GM19025 (cell line): ENCODE measurements around the gene WDR88.
"Not testable (repeated sequence)": the region's sequence is repeated elsewhere in the genome, so short reads cannot be mapped to it uniquely, and the experiment has no call there.

ENCODE experiments used
- ATAC-seq: cut with Tn5 transposase; IDR thresholded peaks from one replicate; pipeline ENCODE4 v1.9.1; 2021; ENCODE audit warnings: mild to moderate bottlenecking, low read depth, moderate library complexity; ENCODE audit not compliant: unreplicated experiment

The WDR88 gene

DNA sequence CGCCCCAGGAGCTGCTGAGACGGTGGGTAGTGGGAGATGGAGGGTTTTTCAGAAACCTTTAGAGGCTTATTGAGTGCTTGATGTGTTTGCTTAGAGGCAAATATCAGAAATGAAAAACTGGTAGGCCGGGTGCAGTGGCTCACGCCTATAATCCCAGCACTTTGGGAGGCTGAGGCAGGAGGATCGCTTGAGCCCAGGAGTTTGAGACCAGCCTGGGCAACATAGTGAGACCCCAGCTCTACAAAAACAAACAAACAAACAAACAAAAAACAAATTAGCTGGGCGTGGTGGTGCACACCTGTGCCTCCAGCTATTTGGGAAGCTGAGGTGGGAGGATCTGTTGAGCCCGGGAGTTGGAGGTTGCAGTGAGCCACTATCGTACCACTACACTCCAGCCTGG, 5.2 kb upstream of the WDR88 start:
- ATAC-seq, result not testable (repeated sequence)

DNA sequence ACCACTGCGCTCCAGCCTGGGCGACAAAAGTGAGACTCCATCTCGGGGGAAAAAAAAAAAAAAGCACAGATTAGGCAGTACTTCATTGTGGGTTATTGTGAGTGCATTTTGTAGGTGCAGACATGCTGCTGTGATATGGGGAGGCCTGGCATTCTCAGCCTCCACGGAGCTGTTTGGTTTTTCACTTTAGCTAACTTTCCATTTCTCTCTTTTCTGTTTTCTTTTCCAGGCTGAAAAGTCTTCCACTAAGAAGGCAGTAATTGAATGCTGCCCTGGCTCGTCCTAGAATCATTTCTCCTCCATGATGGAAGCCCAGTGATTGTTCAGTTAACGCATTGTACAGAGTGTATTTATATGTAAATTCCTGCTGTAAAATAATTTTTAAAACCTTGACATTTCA, 2.0 kb upstream of the WDR88 start:
- no peak for ATAC-seq

DNA sequence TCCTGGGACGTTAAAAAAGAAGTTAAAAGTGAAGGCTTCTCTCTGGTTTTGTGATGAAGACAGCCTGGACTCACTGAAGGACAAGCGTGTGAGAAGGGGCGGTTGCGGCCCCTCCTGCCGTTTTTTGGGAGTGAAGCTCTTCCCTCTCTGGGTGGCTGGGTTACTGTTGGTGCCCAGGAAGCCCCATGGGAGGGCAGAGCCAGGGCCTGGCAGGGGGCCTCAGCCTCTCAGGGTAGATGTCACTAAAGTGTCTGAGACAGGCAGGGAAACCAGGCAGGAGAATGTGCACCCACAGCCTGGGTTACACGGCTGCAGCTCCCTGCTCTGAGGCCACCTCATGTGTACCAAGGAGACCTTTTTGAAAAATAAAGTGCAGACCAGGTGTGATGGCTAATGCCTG, 1.5 kb upstream of the WDR88 start:
- no peak for ATAC-seq

DNA sequence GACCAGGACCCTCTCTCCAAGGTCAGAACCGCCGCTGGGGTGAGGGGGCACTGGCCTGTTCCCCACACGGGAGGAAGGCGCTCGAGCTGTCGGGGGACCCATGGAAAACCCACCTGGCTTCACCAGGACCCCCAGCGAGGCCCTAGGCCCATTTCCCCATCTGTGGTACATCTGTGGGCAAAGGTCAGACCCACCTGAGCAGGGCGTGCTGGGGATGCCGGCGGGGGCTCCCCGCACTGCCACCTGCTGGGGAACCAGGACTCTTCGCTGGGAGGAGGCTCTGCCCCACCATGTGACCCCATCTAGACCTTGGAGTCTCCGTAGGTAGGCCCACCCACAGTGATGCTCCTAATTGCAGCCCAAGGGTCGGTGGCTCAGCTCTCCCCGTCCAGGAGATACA, 511 bp downstream of the WDR88 start:
- ATAC-seq, result no peak

DNA sequence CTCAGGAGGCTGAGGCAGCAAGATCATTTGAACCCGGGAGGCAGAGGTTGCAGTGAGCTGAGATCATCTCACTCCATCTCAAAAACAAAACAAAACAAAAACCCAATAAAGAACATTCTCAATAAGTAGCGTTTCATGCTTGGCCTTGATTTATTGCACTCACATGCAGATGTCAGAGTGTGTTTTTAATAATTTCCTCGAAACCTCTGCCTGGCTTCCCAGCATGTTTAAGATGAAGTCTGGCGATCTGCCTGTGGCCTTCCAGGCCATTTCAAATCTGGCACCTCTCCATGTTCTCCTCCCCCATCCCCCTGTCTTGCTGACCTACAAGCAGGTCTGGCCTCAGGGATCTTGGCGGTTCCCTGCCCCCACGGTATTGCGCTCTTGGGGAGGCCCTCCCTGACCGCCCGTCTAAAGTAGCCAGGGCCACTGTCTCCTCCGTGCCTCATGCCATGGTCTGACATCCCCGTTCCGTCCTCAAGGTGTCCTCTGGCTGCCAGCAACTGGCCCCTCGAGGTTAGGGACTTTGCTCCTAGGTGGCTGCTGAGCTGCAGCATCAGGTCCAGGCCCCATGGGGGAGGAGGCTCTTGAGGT, 1.6 kb downstream of the WDR88 start:
- no peak for ATAC-seq

DNA sequence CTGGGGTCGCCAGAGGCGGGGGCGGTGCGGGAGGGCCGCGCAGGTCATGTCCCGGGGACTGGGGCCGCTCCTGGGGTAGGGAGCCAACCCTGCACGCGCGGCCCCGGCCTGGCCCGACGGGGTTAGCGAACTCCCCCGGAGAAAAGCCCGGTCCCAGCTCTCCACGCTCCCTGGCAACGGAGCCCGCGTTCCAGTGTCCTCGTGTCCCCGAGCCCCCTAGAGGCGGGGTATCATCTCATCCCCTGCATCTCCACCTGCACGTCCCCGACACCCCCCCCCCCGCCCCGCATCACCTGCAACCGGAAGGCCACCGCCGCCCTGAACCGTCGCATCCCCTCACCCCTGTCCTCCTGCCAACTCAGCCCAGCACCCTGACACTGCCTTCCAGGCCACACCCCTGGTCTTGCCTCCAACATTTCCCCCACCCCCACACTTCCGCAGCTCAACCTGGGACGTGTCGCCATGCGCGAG, 2.7 kb downstream of the WDR88 start:
- no peak for ATAC-seq

DNA sequence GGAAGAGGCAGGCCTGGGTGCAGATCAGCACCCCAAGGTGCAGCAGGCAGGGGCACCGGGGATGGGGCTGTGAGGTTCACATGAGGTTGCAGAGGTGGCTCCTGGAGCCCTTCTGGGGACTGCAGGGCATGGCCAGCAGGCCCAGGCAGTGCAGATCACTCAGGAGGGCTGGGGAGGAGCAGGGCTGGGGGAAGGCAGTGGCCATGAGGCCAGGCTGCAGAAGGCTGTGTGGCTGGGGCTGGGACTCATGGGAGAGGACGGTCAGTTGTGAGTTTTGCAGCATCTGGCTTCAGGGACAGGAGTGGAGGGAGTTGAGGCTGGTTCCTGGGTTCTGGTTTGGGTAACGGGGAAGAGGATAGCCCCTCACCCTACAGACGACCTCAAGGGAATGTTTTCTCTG, 7.3 kb downstream of the WDR88 start:
- ATAC-seq, result no peak

DNA sequence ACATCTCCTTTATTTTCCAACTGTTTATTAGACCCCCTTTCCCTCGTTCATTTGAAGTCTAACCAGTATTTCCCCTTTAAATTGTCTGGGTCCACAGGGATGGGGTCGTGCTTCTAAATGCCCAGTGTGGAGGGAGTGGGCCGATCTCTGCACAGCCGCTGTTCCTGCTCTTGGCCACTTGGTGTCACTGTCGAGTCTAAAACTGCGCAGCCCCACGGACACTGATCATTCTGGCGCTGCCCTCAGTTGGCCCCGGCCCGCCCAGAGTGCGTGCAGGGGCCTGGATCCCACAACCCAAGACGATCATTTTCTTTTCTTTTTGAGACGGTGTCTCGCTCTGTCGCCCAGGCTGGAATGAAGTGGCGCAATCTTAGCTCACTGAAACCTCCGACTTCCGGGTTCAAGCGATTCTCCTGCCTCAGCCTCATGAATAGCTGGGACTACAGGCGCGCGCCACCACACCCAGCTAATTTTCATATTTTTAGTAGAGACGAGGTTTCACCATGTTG, 12.0 kb downstream of the WDR88 start:
- ATAC-seq, result no peak

GRCh38 chr19:33146209-33146608, 14.3 kb downstream of the WDR88 start:
- ATAC-seq, result no peak

DNA sequence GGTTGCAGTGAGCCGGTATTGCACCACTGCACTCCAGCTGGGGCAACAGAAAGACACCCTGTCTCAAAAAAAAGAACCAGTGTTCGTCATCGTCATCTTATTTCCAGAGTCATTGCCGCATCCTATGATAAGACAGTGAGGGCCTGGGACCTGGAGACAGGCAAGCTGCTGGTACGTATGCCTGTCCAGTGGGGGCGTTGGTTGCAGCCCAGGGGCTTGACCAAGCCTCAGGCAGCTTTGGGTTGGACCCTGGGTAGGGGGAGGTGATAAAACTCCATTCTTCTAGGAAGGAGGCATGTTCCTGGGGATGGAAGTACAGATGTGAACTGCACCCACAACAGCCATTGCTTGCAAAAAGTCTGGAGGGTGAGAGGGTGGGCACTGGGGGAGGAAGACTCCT, 15.6 kb downstream of the WDR88 start:
- no peak for ATAC-seq

DNA sequence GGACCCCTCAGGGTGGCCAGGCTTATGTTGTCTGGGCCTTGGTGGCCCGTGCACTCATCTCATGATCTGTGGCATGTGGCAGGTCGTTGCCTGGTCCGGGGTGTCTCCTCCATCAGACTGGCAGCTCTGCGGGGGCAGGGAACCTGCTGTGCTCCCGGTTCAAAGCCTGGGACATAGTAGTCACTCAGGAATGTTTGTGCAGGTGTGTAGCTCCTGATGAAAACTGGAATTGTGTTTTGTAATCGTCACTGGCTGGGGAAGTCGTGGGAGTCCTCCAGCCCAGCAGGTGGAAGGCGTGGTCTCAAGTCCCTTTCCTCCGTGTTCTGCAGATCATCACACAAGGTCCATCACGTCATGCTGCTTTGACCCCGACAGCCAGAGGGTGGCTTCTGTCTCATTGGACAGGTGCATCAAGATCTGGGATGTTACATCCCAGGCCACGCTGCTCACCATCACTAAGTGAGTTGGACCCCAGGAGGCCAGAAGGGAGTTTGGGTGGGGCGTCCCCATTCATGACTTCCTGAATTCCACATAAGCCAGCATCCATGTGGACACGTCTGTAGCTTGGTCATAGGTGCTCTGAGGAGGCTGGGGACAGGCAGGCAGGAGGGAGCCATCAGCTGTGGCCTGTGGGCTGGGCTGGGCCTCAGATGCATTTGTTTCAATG, 19.1 kb downstream of the WDR88 start:
- ATAC-seq, result no peak

DNA sequence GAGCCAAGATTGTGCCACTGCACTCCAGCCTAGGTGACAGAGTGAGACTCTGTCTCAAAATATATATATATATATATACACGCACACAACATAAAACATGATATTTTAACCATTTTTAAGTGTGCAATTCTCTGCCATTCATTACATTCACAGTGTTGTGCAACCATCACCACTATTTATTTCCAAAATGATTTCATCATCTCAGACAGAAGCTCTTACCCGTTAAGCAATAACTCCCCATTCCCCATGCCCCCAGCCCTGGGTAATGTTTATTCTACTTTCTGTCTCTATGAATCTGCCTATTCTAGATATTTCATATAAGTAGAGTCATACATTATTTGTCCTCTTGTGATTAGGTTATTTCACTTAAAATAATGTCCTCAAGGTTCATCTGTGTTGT, 20.3 kb downstream of the WDR88 start:
- ATAC-seq, result no peak

- not testable (repeated sequence) for ATAC-seq
Observed at GRCh38 chr19:33152625-33153024, 20.7 kb downstream of the WDR88 start.

- ATAC-seq, result not testable (repeated sequence)
Observed at GRCh38 chr19:33154313-33154712, 22.4 kb downstream of the WDR88 start.

GRCh38 chr19:33156334-33156733, 24.4 kb downstream of the WDR88 start:
- ATAC-seq, result no peak

DNA sequence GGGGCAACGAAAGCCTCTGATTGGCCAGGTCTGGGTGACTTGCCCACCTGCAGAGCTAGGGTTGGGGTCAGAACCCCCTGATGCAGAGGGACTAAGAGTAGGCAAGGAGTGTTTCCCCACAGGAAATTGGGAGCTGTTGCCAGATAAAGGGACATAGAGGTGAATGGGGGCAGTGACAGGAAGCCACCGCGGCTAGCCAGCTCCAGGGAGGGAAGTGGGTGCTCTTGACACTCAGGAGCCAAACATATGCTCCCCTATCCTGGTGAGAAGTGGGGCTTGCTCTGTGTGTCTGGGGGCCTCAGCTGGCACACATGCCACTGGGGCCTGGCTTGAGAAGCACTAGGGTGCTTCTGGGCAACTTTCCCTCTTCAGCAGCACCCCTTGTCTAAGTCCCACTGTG, 26.0 kb downstream of the WDR88 start:
- ATAC-seq, result no peak

GRCh38 chr19:33158365-33158764, 26.5 kb downstream of the WDR88 start:
- no peak for ATAC-seq

GRCh38 chr19:33159149-33159548, 27.2 kb downstream of the WDR88 start:
- ATAC-seq, result no peak

DNA sequence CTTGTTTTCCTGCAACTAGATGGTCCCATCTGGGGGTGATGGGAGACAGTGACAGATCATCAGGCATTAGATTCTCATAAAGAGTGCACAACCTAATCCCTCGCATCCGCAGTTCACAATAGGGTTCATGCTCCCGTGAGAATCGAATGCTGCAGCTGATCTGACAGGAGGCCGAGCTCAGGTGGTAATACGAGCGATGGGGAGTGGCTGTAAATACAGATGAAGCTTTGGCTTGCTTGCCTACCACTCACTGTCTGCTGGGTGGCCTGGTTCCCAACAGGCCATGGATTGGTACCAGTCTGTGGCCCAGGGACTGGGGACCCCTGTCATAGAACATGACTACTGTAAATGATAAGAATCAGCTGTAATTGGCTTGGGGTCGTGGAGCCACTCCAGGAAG, 28.0 kb downstream of the WDR88 start:
- ATAC-seq, result no peak

- ATAC-seq, result no peak
Observed at GRCh38 chr19:33161201-33161600, 29.3 kb downstream of the WDR88 start.

- ATAC-seq, result no peak
Observed at GRCh38 chr19:33163481-33163880, 31.6 kb downstream of the WDR88 start.

DNA sequence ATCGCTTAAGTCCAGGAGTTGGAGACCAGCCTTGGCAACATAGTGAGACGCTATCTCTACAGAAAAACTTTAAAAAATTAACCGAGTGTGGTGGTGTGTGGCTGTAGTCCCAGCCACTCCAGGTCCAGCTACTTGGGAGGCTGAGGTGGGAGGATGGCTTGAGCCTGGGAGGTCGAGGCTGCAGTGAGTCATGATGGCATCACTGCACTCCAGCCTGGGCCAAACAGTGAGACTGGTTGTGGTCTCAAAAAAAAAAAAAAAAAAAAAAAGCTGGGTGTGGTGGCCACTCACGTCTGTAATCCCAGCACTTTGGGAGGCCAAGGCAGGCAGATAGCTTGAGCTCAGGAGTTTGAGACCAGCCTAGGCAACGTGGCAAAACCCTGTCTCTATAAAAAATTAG, 34.1 kb downstream of the WDR88 start:
- ATAC-seq, result not testable (repeated sequence)
